Chondrocyte (in vitro differentiated cells): ENCODE results near the gene ZNF407. TPM values are rescaled to one million over a fixed set of nuclear protein-coding genes. Genes with fewer than 3 reads are reported as not detected.
A peak's percentile ranks its signal among the peaks of the same experiment; 100 is the strongest.

ENCODE experiments used
- DNase-seq: peaks from one replicate; pipeline ENCODE4 v3.0.0; 2021; ENCODE audit warnings: mixed read lengths, low spot score
- H3K27ac Mint-ChIP-seq: one replicate; pipeline ENCODE4 v1.8.0; 2021; ENCODE audit warnings: mild to moderate bottlenecking, moderate library complexity, mixed read lengths; ENCODE audit not compliant: unreplicated experiment
- H3K27me3 Mint-ChIP-seq: 2 replicates; pipeline ENCODE4 v1.8.0; 2021; ENCODE audit warnings: low read depth, mixed read lengths
- H3K36me3 Mint-ChIP-seq: 2 replicates; pipeline ENCODE4 v1.8.0; 2021; ENCODE audit warnings: low read depth, mixed read lengths
- H3K4me1 Mint-ChIP-seq: 2 replicates; pipeline ENCODE4 v1.8.0; 2021; ENCODE audit warnings: low read depth, mild to moderate bottlenecking, mixed read lengths
- H3K4me3 Mint-ChIP-seq: one replicate; pipeline ENCODE4 v1.8.0; 2021; ENCODE audit warnings: mild to moderate bottlenecking, moderate library complexity, mixed read lengths; ENCODE audit not compliant: unreplicated experiment
- H3K9me3 Mint-ChIP-seq: 2 replicates; pipeline ENCODE4 v1.8.0; 2021; ENCODE audit warnings: low read depth, mixed read lengths
- total RNA-seq: library from RNA; stranded (reverse); gene quantifications from 3 replicates; pipeline ENCODE4 v1.2.1, GENCODE V29; 2021
- TF ChIP-seq, protein P1 (sequence below): fragments of 200-600 bp; sonication (generic); IDR thresholded peaks from 2 replicates; pipeline ENCODE4 v1.5.0; 2021; ENCODE audit warnings: antibody characterized with exemption, mild to moderate bottlenecking, moderate library complexity

The ZNF407 gene
- total RNA-seq, 1 donor from 2014 or later, result 10.4 TPM

DNA sequence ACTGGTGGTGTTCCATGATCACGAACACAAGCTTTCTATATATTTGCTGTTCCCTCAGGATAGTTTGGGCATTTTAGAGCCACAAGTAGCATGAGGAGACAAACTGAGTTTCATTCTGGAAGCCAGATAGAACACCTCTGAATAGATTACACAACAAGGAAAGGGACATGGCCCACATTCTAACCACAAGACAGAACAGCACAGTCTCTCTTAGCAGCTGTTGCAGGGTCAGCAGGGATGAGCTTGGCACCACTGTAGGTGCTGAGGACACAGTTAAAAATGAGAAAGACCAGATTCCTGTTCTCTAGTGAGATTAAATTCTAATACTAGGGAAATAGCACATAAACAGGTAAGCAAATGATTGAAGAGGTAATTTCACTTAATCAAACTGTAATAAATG is 235.3 kb downstream of the ZNF407 start:
- no peaks in the 10 kb centered on the region for H3K36me3 Mint-ChIP-seq
- H3K4me1 Mint-ChIP-seq, result peaks cover 22% of the 10 kb centered on the region
- no peaks in the 10 kb centered on the region for H3K9me3 Mint-ChIP-seq
- no peak for DNase-seq
- no peak overlapping the region for H3K27ac Mint-ChIP-seq
- TF ChIP-seq, protein P1, sequence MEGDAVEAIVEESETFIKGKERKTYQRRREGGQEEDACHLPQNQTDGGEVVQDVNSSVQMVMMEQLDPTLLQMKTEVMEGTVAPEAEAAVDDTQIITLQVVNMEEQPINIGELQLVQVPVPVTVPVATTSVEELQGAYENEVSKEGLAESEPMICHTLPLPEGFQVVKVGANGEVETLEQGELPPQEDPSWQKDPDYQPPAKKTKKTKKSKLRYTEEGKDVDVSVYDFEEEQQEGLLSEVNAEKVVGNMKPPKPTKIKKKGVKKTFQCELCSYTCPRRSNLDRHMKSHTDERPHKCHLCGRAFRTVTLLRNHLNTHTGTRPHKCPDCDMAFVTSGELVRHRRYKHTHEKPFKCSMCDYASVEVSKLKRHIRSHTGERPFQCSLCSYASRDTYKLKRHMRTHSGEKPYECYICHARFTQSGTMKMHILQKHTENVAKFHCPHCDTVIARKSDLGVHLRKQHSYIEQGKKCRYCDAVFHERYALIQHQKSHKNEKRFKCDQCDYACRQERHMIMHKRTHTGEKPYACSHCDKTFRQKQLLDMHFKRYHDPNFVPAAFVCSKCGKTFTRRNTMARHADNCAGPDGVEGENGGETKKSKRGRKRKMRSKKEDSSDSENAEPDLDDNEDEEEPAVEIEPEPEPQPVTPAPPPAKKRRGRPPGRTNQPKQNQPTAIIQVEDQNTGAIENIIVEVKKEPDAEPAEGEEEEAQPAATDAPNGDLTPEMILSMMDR, result no peak
- no peak overlapping the region for H3K4me3 Mint-ChIP-seq
- H3K27me3 Mint-ChIP-seq, result no peaks in the 10 kb centered on the region

DNA sequence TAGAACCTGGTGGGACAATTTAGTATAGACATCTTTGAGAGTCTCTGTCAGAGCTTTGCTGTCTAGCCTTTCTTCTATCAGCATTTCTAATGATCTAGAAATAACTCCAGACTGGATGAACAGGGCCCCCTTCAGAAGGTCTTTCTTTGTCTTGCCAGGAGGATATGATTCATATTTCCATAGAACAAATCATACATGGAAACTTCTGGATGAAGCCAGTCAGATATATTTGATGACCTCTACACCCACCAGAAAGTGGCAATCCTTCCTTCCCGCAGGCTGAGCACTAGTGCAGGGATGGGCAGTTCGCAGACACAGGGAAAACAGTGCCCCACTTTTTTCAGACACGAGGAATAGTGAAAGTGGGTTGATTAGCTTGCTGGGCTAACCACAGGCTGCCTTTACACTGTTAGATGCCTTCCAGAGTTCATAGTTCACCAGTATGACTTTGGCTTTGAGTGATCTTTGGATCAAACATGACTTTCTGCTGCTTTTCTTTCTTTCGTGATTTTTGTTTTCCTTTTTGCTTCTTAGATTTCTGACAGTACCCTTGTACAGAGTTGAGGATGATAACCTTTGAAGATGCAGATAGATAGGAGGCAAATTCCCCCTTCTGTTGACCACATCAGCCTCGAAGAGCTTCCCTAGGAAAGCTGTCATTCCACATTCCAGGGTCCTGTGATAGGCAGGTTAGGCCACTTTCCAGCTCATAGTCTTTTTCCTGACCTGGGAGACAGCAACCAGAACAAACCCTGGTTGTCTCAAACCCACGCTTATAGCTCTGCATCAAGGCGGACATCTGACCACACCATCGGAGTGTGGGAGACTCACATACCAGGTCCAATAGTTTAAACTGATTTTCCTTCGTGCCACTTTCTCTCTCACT is 237.0 kb downstream of the ZNF407 start:
- Mint-ChIP-seq H3K36me3 (no peaks in the 10 kb centered on the region), H3K27ac (no peak overlapping the region), H3K4me3 (no peak overlapping the region), H3K27me3 (no peaks in the 10 kb centered on the region), H3K9me3 (no peaks in the 10 kb centered on the region), H3K4me1 (peaks cover 22% of the 10 kb centered on the region)
- TF ChIP-seq, protein P1, result no peak
- DNase-seq, result no peak

DNA sequence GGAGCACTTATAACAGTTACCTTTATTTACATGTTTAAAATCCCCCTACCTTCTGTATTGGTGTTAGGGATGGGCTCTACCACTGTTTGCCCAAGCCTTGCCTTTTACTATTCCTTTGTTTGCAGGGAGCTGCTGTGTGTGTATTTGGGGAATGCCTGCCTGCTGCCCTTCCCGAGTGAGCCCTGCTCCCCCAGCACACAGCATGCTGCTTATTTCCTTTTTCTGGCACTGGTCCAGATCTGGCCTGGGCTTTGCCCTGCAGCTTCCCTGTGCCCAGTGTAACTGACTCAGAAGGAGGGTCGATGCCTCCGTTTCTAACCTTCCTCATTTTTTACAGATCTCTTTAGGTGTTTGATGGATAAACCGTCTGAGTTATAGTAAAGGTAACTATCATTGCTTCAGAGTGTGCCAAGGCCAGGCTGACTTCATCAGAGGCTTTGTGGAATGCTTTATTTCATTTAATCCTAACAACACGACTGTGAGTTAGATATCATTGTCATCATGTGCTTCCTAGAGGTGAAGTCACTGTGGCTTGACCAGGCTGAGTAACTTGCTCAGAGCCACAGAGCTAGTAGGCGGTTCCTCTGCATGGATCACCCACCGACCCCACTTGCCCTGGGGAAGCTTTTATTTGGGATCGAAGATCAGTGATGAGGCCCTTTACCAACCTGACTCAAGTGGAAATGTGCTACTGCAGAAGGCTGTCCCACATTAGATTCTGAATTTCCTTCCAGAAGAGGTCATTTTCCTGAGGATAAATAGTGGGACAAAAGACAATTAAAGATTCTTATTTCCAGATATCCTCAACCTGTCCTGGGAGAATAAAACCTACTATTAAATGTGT is 238.8 kb downstream of the ZNF407 start:
- peak overlapping the region; percentile 30 for H3K27ac Mint-ChIP-seq
- H3K4me3 Mint-ChIP-seq, result no peak overlapping the region
- TF ChIP-seq, protein P1, result no peak
- peaks cover 2% of the 10 kb centered on the region for H3K9me3 Mint-ChIP-seq
- peaks cover 5% of the 10 kb centered on the region for H3K36me3 Mint-ChIP-seq
- peaks cover 31% of the 10 kb centered on the region for H3K4me1 Mint-ChIP-seq
- no peaks in the 10 kb centered on the region for H3K27me3 Mint-ChIP-seq
- DNase-seq, result no peak

DNA sequence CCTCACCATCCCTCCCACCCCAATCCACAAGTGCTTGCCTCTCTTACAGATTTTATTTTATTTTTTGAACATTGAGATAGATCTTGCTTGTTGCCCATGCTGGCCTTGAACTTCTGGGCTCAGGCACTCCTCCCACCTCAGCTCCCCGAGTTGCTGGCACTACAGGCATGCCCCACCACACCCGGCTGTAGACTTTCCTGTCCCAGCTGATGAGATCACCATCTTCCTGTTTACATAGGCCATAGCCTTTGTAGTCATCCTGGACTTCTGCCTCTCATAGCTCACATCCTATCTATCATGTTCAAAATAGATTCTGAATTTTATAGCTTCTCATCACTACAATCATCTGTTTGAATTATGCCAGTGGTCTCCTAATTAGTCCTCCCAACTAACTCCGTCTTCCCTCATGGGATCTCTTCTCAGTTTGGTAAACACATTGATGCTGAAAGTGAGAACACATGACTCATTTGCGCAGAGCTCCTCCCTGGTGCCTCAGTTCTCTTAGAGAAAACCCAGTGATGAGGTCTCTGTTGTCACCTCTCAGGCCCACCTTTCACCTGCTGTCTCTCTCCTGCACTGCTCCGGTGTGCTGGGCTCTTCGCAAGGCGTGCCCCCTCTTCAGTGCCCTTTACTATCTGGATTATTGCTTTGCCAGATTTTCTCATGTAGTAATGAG is 243.0 kb downstream of the ZNF407 start:
- TF ChIP-seq, protein P1, result no peak
- Mint-ChIP-seq H3K27me3 (no peaks in the 10 kb centered on the region), H3K4me3 (no peak overlapping the region), H3K9me3 (peaks cover 2% of the 10 kb centered on the region), H3K4me1 (peaks cover 17% of the 10 kb centered on the region), H3K36me3 (peaks cover 5% of the 10 kb centered on the region), H3K27ac (no peak overlapping the region)
- no peak for DNase-seq

DNA sequence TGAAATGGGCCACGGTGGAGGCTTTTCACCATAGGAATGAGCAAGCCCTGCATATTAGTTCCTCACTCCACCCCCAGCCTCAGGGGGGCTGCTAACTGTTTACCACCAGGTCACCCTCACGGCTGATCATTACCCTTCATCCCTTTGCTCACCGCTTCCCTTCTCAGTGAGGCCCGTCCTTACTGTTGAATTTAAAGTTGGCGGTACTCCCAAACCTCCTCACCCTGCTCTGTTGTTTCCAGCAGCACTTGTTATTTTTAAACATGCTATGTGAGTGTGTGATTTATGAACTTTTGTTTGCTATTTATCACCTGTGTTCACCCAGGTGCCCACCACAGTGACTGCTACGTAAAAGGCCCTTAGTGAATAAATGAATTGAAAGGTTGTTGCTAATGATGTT is 243.6 kb downstream of the ZNF407 start:
- TF ChIP-seq, protein P1, result no peak
- Mint-ChIP-seq H3K4me1 (peaks cover 14% of the 10 kb centered on the region), H3K27me3 (no peaks in the 10 kb centered on the region)

More for the DNA sequence above, 243.6 kb downstream of the ZNF407 start:
- no peak for DNase-seq
- no peak overlapping the region for H3K27ac Mint-ChIP-seq
- H3K36me3 Mint-ChIP-seq, result peaks cover 5% of the 10 kb centered on the region
- peaks cover 2% of the 10 kb centered on the region for H3K9me3 Mint-ChIP-seq
- no peak overlapping the region for H3K4me3 Mint-ChIP-seq
